ENCODE results near the gene SPEF1.

Gene SPEF1

GRCh38 chr20:3729811-3730540, 51.3 kb downstream of the SPEF1 start:
- DNase-seq (ENCODE audit: low spot score): no peak

- no peak for DNase-seq (ENCODE audit: low spot score)
Observed at GRCh38 chr20:3729378-3729777, 51.9 kb downstream of the SPEF1 start.

DNA sequence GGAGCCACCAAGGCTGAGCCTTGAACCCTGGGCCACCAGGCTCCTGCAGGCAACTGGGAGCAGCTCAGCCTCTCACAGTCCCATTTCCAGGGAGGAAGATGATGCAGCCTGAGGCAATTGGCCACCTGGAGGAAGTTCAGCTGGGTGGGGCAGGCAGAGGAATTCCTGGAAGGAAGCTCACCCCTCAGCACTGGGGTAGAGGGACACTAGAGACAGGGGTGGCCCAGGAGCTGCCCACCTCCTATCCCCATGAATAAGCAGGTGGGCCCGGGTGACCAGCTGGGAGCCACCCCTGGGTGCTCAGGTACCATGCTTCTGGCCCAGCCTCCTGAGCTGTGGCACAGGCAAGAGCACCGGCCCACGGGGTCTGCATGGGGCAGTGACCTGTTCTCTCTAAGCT, 52.4 kb downstream of the SPEF1 start:
- DNase-seq (ENCODE audit: low spot score): no peak

- DNase-seq (ENCODE audit: low spot score): no peak
Observed at GRCh38 chr20:3728354-3728753, 52.9 kb downstream of the SPEF1 start.
